GM18507 (cell line): Measurements from ENCODE around the gene ALG14.
"Not testable (repeated sequence)": the region's sequence is repeated elsewhere in the genome, so short reads cannot be mapped to it uniquely, and the experiment has no call there.

Experiments
- DNase-seq: peaks from one replicate; pipeline ENCODE4 v3.0.0; 2011; ENCODE audit warnings: low read depth; ENCODE audit not compliant: insufficient read length; ENCODE audit errors: extremely low spot score
- FAIRE-seq: peaks from 2 replicates; lab custom pipeline; 2011; peaks lifted over from hg19 to GRCh38; lab: Jason Lieb, UNC

ALG14 gene

GRCh38 chr1:95018602-95019369, 54.0 kb downstream of the ALG14 start:
- DNase-seq (no peak), FAIRE-seq (no peak)

GRCh38 chr1:95017775-95018174, 55.0 kb downstream of the ALG14 start:
- DNase-seq = no peak
- FAIRE-seq = no peak

GRCh38 chr1:95015076-95015475, 57.7 kb downstream of the ALG14 start:
- no peak for FAIRE-seq
- no peak for DNase-seq

- no peak for FAIRE-seq
- no peak for DNase-seq
These were observed 58.7 kb downstream of the ALG14 start for GRCh38 chr1:95013950-95014574.

- DNase-seq (no peak), FAIRE-seq (no peak)
These were observed 60.4 kb downstream of the ALG14 start for GRCh38 chr1:95012389-95012788.

- DNase-seq (no peak), FAIRE-seq (no peak)
These were observed 62.6 kb downstream of the ALG14 start for GRCh38 chr1:95010158-95010557.

GRCh38 chr1:95007687-95008086, 65.1 kb downstream of the ALG14 start:
- FAIRE-seq (no peak), DNase-seq (no peak)

GRCh38 chr1:95006681-95007080, 66.1 kb downstream of the ALG14 start:
- no peak for DNase-seq

GRCh38 chr1:95005584-95005983, 67.2 kb downstream of the ALG14 start:
- DNase-seq (no peak), FAIRE-seq (no peak)

More at GRCh38 chr1:95006681-95007080, 66.1 kb downstream of the ALG14 start:
- FAIRE-seq = no peak

- FAIRE-seq = no peak
- DNase-seq = no peak
These were observed 68.7 kb downstream of the ALG14 start for GRCh38 chr1:95004013-95004412.

- FAIRE-seq = no peak
- no peak for DNase-seq
These were observed 69.4 kb downstream of the ALG14 start for GRCh38 chr1:95003433-95003738.

- FAIRE-seq (no peak), DNase-seq (no peak)
These were observed 70.0 kb downstream of the ALG14 start for GRCh38 chr1:95002540-95003432.

- DNase-seq (no peak), FAIRE-seq (no peak)
These were observed 70.6 kb downstream of the ALG14 start for GRCh38 chr1:95002164-95002539.

GRCh38 chr1:94999456-95000131, 73.2 kb downstream of the ALG14 start:
- no peak for FAIRE-seq

GRCh38 chr1:94998748-94999147, 74.0 kb downstream of the ALG14 start:
- FAIRE-seq = no peak
- no peak for DNase-seq

More at GRCh38 chr1:94999456-95000131, 73.2 kb downstream of the ALG14 start:
- DNase-seq = no peak

GRCh38 chr1:94998114-94998513, 74.6 kb downstream of the ALG14 start:
- FAIRE-seq (no peak), DNase-seq (no peak)

- FAIRE-seq, DNase-seq: not testable (repeated sequence)
These were observed 77.2 kb downstream of the ALG14 start for GRCh38 chr1:94995536-94995935.

- DNase-seq (no peak), FAIRE-seq (no peak)
These were observed 77.9 kb downstream of the ALG14 start for GRCh38 chr1:94994805-94995204.

- DNase-seq = no peak
- no peak for FAIRE-seq
These were observed 78.7 kb downstream of the ALG14 start for GRCh38 chr1:94993931-94994645.
